ENCODE measurements around the gene NFATC3.

NFATC3 gene

DNA sequence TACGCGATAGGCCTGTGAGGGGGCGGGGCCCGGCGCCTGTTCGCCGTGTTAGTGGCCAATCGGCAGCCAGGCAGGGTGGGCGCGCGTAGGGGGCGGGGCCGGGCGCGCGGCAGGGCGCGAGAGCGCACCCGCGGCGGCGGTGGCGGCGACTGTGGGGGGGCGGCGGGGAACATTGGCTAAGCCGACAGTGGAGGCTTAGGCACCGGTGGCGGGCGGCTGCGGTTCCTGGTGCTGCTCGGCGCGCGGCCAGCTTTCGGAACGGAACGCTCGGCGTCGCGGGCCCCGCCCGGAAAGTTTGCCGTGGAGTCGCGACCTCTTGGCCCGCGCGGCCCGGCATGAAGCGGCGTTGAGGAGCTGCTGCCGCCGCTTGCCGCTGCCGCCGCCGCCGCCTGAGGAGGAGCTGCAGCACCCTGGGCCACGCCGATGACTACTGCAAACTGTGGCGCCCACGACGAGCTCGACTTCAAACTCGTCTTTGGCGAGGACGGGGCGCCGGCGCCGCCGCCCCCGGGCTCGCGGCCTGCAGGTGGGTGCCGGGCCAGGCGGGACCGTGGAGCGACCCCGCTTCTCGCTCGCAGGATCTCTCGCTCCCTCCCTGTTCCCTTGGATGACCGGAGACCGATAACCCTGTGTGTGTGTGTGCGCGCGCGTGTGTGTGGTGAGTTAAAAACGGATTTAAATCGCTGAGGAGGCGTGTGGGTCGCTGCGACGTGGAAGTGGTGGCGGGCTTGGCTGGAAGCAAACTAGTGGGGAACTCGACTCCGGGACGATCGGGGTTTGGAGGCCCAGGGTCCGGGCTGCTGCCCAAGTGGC, at the start of gene NFATC3:
Gene NFATC3, plus strand, starts transcription at position 112 of the 813 bp plus-strand sequence. Its CDS starts 312 bp downstream, at position 424.
- DNase-seq: peak; percentile 99

DNA sequence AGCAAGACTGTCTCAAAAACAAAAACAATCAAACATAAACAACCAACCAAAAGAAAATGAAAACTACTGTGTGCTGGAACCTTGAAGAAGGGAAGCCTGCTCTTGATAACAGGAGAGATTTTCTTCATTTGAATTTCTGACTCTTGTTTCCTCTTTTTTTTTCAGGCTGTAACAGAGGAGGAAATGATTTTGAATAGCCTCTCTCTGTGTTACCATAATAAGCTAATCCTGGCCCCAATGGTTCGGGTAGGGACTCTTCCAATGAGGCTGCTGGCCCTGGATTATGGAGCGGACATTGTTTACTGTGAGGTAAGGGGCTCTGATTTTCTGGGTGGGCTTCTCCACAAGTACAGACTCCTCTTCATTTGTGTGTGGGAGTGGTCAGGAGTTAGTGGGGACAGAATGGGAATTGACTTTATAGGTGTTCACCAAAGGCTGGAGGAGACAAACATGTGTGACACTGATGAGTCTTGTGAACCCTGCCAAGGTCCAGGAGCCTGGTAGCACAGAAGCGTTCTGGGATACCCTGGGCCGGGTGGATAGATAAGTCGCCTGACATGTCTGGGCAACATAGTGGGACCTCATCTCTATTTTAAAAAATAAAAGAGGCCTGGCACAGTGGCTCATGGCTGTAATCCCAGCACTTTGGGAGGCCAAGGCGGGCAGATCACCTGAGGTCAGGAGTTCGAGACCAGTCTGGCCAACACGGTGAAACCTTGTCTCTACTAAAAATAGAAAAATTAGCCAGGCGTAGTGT, 47.2 kb upstream of the NFATC3 start:
- no peak for DNase-seq

DNA sequence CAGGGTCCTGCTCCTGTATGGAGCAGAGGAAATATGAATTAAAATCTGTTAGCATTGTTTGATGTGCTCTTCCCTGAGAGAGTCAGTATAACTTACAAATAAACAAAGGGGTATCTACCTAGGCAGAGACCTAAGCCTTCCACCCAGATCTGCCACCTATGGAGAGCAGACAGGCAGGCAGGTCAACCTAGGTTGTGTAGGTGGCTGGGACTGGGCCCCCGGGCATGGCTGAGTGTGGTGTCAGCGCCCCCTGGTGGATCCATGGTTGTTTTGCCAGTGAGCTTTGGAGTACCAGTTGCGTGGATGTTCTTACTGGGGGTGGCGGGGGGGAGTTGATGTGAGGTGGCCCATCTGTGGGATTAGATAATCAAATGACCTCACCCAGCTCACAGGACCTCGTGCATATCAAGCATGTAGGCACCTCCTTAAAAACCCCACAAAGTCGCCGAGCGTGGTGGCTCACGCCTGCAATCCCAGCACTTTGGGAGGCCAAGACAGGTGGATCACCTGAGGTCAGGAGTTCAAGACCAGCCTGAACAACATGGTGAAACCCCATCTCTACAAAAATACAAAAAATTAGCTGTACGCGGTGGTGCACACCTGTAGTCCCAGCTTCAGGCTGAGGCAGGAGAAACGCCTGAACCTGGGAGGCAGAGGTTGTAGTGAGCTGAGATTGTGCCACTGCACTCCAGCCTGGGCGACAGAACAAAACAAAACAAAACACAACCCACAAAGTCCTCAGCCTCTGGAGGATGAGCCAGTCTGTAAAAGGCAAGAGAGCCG, 44.5 kb upstream of the NFATC3 start:
- DNase-seq: peak; percentile 82

DNA sequence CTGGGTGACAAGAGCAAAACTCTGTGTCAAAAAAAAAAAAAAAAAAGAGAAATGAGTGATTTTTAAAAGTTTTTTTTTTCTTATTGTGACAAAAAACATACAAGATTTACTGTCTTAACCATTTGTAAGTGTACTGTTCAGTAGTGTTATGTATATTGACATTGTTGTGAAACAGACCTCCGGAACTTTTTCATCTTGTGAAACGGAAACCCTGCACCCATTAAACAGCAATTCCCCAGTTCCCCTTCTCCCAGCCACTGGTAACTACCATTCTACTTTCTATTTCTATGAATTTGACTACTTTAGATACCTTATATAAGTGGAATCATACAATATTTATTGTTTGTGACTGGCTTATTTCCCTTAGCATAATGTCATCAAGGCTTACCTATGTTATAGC, 43.4 kb upstream of the NFATC3 start:
- no peak for DNase-seq

DNA sequence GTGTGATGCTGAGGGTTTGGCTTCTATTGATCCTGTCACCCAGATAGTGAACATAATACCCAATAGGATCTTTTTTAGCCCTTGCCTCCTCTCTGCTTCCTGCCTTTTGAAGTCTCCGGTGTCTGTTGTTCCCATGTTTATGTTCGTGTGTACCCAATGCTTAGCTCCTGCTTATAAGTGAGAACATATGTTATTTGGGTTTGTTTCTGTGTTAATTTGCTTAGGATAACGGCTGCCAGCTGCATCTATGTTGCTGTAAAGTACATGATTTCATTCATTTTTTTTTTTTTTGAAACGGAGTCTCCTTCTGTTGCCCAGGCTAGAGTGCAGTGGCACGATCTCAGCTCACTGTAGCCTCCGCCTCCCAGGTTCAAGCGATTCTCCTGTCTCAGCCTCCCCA, 39.1 kb upstream of the NFATC3 start:
- no peak for DNase-seq

DNA sequence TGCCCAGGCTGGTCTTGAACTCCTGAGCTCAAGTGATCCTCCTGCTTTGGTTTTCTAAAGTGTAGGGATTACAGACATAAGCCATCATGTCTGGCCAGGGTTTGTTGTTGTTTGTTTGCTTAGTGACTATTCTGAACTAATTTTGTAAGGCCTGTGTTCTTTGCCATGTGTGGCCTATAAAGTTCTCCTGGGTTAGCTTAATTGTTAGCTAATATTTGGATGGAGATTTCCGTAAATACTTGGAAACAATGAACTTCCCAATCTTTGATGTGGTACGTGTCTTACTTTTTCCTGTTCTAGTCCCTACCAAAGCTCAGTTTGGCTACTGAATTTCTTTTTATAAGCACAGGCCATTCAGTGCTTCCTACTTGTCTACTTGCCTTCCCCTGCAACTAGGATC, 37.2 kb upstream of the NFATC3 start:
- no peak for DNase-seq

DNA sequence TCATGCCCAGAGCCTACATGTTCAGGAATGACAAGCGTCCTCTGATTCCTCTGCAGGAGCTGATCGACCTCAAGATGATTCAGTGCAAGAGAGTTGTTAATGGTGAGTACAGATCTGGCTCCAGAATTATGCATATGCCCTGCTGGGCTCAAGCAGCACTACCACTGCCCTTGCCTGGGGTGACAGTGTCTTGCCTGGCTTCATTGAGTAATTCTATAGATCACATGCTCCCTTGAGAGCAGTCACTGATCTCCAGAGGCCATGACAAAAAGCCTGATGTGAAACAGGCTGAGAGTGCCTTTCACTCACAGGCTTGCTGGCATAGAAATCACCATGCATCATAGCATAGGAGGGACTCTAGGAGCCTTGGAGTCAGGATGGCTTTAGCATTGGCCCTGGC, 35.7 kb upstream of the NFATC3 start:
- DNase-seq: no peak

DNA sequence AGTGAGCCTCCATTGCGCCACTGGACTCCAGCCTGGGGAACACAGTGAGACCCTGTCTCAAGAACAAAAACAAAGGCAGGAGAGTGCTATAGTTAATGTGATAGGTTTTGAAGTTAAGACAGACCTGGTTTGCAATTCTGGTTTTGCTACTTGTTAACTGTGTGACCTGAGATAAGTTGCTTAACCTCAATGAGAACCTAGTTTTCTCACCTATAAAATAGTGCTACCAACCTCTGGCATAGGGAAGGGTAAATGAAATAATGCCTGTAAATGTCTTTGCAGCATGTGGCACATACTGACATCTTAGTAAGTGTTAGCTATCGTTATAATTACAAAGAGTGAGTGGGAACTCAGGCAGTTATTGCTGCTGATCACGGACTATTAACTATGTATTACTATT, 29.8 kb upstream of the NFATC3 start:
- DNase-seq: no peak

DNA sequence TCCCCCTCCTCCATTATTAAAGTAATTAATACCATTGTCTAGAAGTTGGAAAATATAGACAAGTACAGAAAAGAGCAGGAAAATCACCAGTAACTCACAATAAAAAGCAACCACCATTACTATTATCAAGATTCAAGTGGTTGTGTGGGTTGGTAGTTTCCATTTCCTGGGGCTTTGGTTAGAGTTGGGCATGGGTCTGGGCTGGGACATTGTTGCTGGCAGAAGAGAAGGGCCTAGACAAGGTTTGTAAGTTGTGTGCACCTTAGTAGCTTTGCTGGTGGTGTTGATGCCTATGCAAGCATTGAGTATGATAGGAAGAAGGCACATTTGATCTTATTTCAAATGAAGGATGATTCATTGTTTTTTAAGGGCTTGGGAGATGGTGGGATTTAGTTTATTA, 25.4 kb upstream of the NFATC3 start:
- no peak for DNase-seq

DNA sequence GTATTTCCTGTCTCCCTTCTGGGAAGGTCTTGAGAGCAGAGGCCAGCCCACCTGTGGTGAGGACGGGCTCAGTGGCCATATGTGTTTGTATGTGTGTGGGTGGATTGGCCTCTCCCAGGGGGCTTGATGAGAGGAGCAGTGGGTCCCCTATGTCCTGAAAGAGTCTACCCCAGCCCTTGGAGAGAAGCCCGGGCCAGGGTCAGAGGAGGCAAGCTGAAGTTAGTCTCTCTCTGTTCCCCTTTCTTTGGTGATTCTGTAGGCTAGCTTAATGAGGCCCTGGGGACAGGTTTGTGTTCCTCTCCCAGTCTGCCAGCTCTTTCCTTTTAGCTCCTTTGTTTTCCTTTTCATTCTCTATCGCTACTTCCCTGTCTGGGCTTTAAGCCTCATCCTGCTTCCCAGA, 23.8 kb upstream of the NFATC3 start:
- no peak for DNase-seq

DNA sequence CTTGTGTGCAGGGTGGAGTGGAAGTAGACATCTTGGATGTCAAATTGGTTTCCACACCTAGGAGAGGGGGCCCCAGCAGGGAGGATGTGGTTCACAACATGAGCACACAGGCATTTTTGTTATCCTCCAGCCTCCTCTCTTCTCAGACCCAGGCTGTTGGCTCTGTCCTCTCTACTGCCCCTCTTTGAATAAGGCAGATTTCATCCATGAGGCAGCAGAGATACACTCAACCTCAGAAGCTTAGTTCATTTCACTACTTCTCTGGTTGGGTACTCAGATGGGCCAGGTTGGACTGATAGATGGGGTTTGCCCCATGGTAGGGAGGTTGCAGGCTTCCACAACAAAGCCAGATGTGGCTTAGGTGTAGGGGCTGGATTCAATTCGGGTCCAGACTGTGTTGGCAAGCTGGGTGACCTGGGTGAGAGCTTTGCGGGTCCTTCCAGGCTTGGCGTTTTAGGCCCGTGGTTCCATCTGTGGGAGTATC, 22.2 kb upstream of the NFATC3 start:
- no peak for DNase-seq

DNA sequence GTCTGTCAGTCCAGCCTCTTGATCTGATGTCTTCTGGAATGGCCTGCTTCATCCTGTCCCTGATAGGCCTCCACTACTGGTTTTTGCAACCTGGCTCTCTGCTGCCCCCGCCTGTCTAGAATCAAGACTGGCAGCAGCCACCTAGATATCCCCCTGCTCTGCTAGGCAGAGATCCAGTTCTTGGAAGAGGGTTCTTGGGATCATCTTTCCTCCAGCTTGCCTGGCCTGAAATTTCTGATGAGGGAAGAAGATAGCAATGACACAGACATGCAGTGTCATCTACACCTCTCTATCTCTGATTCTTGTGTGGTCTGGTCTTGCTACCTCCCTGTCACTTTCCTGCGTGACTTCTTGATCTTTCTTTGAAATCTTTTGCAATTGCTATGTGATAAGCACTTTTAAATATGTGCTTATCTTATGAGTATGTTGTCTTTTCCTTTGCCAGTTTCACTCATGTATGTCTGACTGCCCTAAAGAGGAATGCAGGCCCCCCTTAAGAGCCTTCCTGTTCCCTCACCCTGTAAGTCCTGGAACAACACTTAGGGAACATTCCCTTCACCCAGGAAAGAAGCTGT, 20.3 kb upstream of the NFATC3 start:
- DNase-seq: peak; percentile 57

DNA sequence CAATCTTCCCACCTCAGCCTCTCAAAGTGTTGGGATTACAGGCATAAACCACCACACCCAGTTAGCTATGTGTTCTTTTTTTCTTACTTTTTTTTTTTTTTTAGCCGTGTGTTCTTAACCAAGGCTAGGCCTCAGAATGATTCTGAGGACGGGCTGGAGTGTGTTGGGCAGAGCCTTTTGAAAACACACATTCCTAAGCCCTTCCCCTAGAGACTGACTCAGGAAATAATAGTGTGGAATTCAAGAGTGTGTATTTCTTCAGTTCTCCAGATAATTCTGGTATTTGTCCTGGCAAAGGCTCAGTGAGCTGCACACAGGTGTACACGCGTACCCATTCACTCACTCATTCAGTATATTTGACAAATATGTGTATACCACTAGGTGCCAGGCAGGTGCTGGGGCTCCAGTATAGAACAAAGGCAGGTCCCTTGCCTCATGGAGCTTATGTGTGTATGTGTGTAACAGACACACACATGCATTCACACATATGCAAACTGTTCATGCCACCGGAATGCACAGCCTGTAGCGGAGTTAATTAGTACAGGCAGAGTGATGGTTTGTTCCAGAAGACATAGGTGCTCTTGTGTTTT, 19.4 kb upstream of the NFATC3 start:
- DNase-seq: no peak

DNA sequence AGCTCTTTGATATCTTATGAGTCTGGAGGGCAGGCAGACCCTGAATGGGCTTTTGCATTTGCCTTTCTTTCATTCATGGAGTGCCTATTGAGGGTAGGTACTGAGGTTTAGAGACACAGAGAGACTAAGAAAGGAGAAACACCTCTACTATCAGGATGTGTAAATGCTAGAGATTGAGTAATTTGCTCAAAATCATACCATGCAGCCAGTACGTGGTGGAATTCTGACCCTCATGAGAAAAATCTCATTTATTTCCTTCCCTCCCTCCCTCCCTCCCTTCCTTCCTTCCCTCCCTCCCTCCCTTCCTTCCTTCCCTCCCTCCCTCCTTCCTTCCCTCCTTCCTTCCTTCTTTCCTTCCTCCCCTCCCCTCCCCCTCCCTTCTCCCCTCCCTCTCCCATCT, 18.4 kb upstream of the NFATC3 start:
- DNase-seq: no peak

DNA sequence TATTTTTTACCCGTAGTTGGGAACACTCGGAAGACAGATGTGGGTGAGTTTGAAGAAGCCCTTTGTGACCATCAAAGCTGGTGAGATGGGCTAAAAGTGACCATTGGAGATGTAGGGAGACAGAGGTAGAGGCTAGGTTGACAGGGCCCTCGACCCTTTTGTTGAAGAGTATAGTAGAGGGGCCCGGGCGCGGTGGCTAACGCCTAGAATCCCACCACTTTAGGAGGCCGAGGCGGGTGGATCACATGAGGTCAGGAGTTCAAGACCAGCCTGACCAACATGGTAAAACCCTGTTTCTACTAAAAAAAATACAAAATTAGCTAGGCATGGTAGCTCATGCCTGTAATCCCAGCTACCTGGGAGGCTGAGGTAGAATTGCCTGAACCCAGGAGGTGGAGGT, 16.2 kb upstream of the NFATC3 start:
- no peak for DNase-seq

DNA sequence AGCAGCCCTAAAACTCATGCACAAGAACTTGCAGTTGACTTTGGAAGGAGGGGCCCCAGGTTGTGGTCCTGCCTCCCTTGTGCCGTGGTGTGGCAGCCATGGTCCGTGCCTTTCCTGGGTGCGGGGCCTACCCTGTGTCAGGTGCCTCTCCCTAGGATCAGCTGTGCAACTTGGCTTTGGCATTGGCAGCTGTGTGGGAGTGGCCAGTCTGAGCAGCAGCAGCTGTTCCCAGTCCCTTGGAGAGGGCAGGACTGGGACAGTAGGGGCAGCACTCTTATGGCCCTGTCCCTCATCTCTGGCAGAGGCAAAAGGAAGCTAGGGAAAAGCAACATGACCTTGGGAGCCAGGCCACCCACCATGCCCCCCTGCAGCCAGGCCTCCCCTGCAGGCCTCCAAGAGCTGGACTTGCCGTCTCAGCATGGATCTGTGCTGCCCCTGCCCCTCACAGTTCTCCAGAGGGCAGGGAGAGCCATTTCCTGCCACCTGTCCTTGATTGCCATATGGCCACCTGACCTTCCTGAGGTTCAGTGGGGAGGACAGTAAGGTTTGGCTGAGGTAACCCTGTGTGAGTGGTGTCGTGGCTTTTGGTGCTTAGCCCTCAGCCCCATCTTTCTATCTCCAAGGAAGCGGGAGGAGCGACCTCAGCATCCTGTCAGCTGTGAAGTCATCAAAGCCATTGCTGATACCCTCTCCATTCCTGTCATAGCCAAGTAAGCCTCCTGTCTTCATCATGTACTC, 15.5 kb upstream of the NFATC3 start:
- peak; percentile 40 for DNase-seq

DNA sequence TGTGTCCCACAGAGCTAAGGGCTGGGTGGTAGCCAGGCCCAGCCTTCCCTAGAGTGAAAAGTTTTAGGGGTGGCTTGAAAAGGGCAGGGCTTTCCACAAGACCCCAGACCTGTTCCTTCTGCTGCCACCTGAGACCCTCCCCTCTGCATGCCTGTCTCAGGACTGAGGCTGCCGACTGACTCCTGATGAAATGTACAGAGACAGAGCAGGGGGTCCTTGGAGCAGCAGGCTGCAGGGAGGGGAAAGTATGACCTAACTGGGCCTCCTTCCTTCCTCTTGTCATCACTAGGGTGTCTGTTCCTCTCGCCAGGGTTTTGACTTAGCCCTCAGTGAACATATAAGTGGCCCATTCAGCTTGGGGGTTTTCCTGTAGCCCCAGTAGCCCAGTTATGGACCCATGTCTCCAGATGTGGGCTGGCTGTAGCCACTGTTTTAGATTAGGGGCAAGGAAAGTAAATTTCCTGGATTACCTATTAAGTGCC, 14.9 kb upstream of the NFATC3 start:
- no peak for DNase-seq

DNA sequence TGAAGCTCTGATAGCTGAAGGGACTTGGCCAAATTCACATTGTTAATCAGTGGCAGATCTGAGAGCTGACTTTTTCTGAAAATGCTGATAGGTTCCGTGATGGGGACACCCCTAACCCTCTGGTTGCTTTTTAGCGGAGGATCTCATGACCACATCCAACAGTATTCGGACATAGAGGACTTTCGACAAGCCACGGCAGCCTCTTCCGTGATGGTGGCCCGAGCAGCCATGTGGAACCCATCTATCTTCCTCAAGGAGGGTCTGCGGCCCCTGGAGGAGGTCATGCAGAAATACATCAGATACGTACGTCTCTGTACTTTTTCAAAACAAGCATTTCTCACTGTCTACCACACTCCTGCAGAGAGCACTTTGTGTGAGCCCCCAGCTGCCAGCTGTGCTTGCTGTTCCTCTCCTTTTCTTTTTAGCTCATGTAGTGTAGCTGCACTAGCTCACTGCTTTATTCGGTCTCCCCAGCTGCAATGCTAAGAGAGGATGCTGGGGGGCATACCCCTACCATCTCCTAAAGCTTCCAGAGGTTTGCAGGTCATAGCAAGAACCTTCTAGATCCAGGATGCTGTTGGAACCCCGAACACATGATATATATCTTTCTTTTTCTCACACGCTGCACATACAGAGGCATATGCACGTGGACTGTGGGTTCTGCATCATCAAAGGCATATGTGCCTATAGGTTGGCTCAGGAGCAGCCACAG, 14.2 kb upstream of the NFATC3 start:
- no peak for DNase-seq

DNA sequence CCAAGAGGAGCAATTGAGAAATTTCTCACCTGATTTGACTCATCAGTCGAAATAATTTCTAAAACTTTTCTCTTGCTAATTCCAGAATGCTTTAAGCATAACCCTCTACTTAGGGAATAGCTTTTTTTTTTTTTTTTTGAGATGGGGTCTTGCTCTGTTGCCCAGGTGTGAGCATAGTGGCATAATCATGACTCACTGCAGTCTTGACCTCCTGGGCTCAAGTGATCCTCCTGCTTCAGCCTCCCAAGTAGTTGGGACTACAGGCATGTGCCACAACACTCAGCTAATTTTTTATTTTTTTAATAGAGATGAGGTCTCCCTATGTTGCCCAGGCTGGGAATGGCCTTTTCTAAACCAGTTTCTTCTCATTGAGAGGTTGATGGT, 13.7 kb upstream of the NFATC3 start:
- DNase-seq: no peak

DNA sequence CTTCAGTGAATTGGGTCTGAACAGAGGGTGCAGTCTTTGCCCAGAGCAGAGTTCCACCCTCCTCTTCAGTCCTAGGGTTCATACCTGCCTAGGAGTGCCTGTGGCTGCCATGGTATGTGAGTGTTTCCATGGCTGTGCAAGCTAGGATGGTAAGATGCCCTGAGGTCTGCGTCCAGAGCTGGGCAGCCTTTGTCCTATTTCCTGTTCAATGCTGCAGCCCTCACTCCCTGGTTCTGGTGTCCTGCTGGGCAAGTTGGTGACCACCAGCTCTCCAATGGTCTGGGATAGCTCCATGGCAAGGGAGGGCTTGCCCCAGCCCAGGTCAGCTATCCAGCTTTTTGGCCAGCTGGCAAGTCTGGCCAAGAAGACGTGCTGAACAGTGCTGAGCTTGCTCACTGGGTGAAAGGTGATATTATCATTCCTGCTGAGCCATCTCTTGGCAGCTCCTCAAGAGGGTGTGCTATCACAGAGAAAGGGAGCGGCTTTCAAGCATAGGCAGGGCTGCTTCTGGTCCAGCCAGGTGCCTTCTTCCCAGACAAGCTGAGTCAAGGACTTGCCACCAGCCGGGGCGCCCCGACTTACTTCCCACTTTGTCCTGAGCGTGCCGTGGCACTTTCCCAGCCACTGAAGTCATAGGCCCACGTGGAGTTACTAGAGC, 13.0 kb upstream of the NFATC3 start:
- no peak for DNase-seq

Data from activated effector memory CD4-positive, alpha-beta T cell treated with Interleukin-2 at 50 U/mL for 16 hours (primary cell).